SK-N-SH (cell line): ENCODE results near the gene GALNT13.

Source experiments
- TCF12 ChIP-seq: IDR thresholded peaks from 2 replicates; pipeline ENCODE4 v1.4.0; 2012
- TF ChIP-seq, protein P1 (sequence below): fragments of 200-600 bp; sonication (generic); IDR thresholded peaks from 2 replicates; pipeline ENCODE4 v1.6.1; 2017; ENCODE audit warnings: antibody characterized with exemption, mild to moderate bottlenecking, moderate library complexity

DNA sequence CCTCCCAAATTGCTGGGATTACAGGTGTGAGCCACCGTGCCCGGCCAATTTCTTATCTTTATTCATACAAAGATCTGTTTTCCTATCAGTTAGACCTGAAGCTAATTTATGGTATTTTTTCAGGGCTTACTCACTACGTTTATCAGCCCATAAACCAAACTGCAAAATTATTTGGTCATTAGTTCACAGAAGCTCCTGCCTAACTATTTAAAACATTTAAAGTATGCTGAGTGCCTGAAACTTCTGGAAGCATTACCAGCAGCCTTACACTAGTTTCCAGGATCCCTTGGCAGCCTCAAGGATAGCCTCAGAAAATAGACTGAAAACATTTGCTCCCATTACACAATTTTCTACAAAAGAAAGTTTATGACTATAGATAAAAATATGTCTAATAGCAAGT lies 68.8 kb downstream of the GALNT13 start:
- TF ChIP-seq, protein P1, sequence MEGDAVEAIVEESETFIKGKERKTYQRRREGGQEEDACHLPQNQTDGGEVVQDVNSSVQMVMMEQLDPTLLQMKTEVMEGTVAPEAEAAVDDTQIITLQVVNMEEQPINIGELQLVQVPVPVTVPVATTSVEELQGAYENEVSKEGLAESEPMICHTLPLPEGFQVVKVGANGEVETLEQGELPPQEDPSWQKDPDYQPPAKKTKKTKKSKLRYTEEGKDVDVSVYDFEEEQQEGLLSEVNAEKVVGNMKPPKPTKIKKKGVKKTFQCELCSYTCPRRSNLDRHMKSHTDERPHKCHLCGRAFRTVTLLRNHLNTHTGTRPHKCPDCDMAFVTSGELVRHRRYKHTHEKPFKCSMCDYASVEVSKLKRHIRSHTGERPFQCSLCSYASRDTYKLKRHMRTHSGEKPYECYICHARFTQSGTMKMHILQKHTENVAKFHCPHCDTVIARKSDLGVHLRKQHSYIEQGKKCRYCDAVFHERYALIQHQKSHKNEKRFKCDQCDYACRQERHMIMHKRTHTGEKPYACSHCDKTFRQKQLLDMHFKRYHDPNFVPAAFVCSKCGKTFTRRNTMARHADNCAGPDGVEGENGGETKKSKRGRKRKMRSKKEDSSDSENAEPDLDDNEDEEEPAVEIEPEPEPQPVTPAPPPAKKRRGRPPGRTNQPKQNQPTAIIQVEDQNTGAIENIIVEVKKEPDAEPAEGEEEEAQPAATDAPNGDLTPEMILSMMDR: no peak
- no peak for TF ChIP-seq TCF12
